Frontal cortex (tissue), 4 donors: ENCODE data around the gene FAAH. TPM values are rescaled to one million over a fixed set of nuclear protein-coding genes. Genes with fewer than 3 reads are reported as not detected.

Experiments used
- DNase-seq, 2 donors: peaks; one replicate each; pipeline ENCODE4 v3.0.0; 2012; ENCODE audit warnings: low spot score in 2 of 2
- FAIRE-seq: peaks from 2 replicates; lab custom pipeline; 2012; peaks lifted over from hg19 to GRCh38; lab: Jason Lieb, UNC
- total RNA-seq: library from RNA; depleted of rRNA; stranded (reverse); fragments of >200 nt; gene quantifications from one replicate; pipeline ENCODE4 v1.2.3, GENCODE V29; 2014
- donor health status: control.
- donor health status: control.
- donor health status: control.

FAAH gene
- total RNA-seq, 1 donor from 2014 or later = 19.6 TPM

GRCh38 chr1:46447499-46448108 is 53.5 kb downstream of the FAAH start:
- DNase-seq (no peak), FAIRE-seq (no peak)

- DNase-seq = peak; percentile 27 to 53
These were observed 54.2 kb downstream of the FAAH start for GRCh38 chr1:46448109-46448911.

GRCh38 chr1:46449223-46450159 is 55.4 kb downstream of the FAAH start:
- FAIRE-seq (no peak), DNase-seq (no peak)

More at GRCh38 chr1:46448109-46448911, 54.2 kb downstream of the FAAH start:
- FAIRE-seq = no peak

GRCh38 chr1:46450160-46450517 is 56.0 kb downstream of the FAAH start:
- FAIRE-seq = no peak

GRCh38 chr1:46451948-46452930 is 58.1 kb downstream of the FAAH start:
- DNase-seq = no peak
- FAIRE-seq = no peak

More at GRCh38 chr1:46450160-46450517, 56.0 kb downstream of the FAAH start:
- no peak for DNase-seq

GRCh38 chr1:46452931-46453325 is 58.8 kb downstream of the FAAH start:
- FAIRE-seq = no peak
- no peak for DNase-seq

- no peak for FAIRE-seq
These were observed 59.3 kb downstream of the FAAH start for GRCh38 chr1:46453449-46453848.

GRCh38 chr1:46455951-46456350 is 61.8 kb downstream of the FAAH start:
- DNase-seq = no peak

More at GRCh38 chr1:46453449-46453848, 59.3 kb downstream of the FAAH start:
- no peak for DNase-seq

GRCh38 chr1:46456411-46456963 is 62.4 kb downstream of the FAAH start:
- DNase-seq = no peak
- FAIRE-seq = no peak

More at GRCh38 chr1:46455951-46456350, 61.8 kb downstream of the FAAH start:
- no peak for FAIRE-seq

GRCh38 chr1:46457178-46457577 is 63.1 kb downstream of the FAAH start:
- no peak for FAIRE-seq
- no peak for DNase-seq

- DNase-seq = no peak
- no peak for FAIRE-seq
These were observed 64.1 kb downstream of the FAAH start for GRCh38 chr1:46458190-46458589.

- DNase-seq = no peak
These were observed 64.7 kb downstream of the FAAH start for GRCh38 chr1:46458846-46459245.

GRCh38 chr1:46459315-46459714 is 65.2 kb downstream of the FAAH start:
- no peak for FAIRE-seq

More at GRCh38 chr1:46458846-46459245, 64.7 kb downstream of the FAAH start:
- no peak for FAIRE-seq

GRCh38 chr1:46461017-46461808 is 67.1 kb downstream of the FAAH start:
- DNase-seq (no peak), FAIRE-seq (no peak)

More at GRCh38 chr1:46459315-46459714, 65.2 kb downstream of the FAAH start:
- DNase-seq = no peak

GRCh38 chr1:46461809-46462448 is 67.8 kb downstream of the FAAH start:
- FAIRE-seq (no peak), DNase-seq (no peak)
